ENCODE data around the gene TIMD4.
A peak's percentile ranks its signal among the peaks of the same experiment; 100 is the strongest.

The TIMD4 gene

GRCh38 chr5:156922207-156922792 lies 40.7 kb downstream of the TIMD4 start:
- no peak for DNase-seq (ENCODE audit: low read depth in 2 of 2)

GRCh38 chr5:156920861-156921431 lies 42.1 kb downstream of the TIMD4 start:
- DNase-seq (ENCODE audit: low read depth in 2 of 2), result no peak

- DNase-seq (ENCODE audit: low read depth in 2 of 2), result peak; percentile 58 to 70
These were observed 42.8 kb downstream of the TIMD4 start for GRCh38 chr5:156920042-156920860.

- DNase-seq (ENCODE audit: low read depth in 2 of 2), result no peak
These were observed 44.6 kb downstream of the TIMD4 start for GRCh38 chr5:156918311-156918845.

GRCh38 chr5:156914371-156914737 lies 48.7 kb downstream of the TIMD4 start:
- no peak for DNase-seq (ENCODE audit: low read depth in 2 of 2)

GRCh38 chr5:156913719-156914370 lies 49.2 kb downstream of the TIMD4 start:
- no peak for DNase-seq (ENCODE audit: low read depth in 2 of 2)

GRCh38 chr5:156913355-156913718 lies 49.7 kb downstream of the TIMD4 start:
- DNase-seq (ENCODE audit: low read depth in 2 of 2), result no peak

GRCh38 chr5:156912869-156913268 lies 50.2 kb downstream of the TIMD4 start:
- DNase-seq (ENCODE audit: low read depth in 2 of 2), result no peak

- no peak for DNase-seq (ENCODE audit: low read depth in 2 of 2)
These were observed 53.8 kb downstream of the TIMD4 start for GRCh38 chr5:156909180-156909579.

GRCh38 chr5:156907667-156908066 lies 55.4 kb downstream of the TIMD4 start:
- DNase-seq (ENCODE audit: low read depth in 2 of 2), result no peak

- DNase-seq (ENCODE audit: low read depth in 2 of 2), result no peak
These were observed 56.2 kb downstream of the TIMD4 start for GRCh38 chr5:156906807-156907206.

GRCh38 chr5:156896546-156896945 lies 66.5 kb downstream of the TIMD4 start:
- no peak for DNase-seq (ENCODE audit: low read depth in 2 of 2)

GRCh38 chr5:156893517-156893916 lies 69.5 kb downstream of the TIMD4 start:
- DNase-seq (ENCODE audit: low read depth in 2 of 2), result no peak

GRCh38 chr5:156892864-156893263 lies 70.2 kb downstream of the TIMD4 start:
- DNase-seq (ENCODE audit: low read depth in 2 of 2), result no peak

- DNase-seq (ENCODE audit: low read depth in 2 of 2), result no peak
These were observed 70.8 kb downstream of the TIMD4 start for GRCh38 chr5:156892223-156892622.

GRCh38 chr5:156888520-156888919 lies 74.5 kb downstream of the TIMD4 start:
- DNase-seq (ENCODE audit: low read depth in 2 of 2), result no peak

GRCh38 chr5:156883316-156883875 lies 79.6 kb downstream of the TIMD4 start:
- DNase-seq (ENCODE audit: low read depth in 2 of 2), result no peak

GRCh38 chr5:156879665-156880285 lies 83.3 kb downstream of the TIMD4 start:
- DNase-seq (ENCODE audit: low read depth in 2 of 2), result no peak

- no peak for DNase-seq (ENCODE audit: low read depth in 2 of 2)
These were observed 91.8 kb downstream of the TIMD4 start for GRCh38 chr5:156871212-156871611.

- DNase-seq (ENCODE audit: low read depth in 2 of 2), result no peak
These were observed 92.6 kb downstream of the TIMD4 start for GRCh38 chr5:156870498-156870839.

Data from stimulated activated CD4-positive, alpha-beta T cell treated with anti-CD3 and anti-CD28 coated beads, Interleukin-15, amount 100 ng/mL, for 48 hours (primary cell).